Skeletal muscle satellite cell (primary cell): ENCODE results near the gene TSPYL2.

ENCODE experiments used
- H3K27me3 ChIP-seq: 2 replicates; pipeline ENCODE4 v1.7.0; 2013; ENCODE audit warnings: low read length; ENCODE audit not compliant: control insufficient read depth, insufficient read depth
- H3K36me3 ChIP-seq: 2 replicates; pipeline ENCODE4 v1.7.0; 2013; ENCODE audit warnings: mild to moderate bottlenecking, control low read depth, low read length; ENCODE audit not compliant: insufficient read depth
- H3K4me1 ChIP-seq: 2 replicates; pipeline ENCODE4 v1.7.0; 2013; ENCODE audit warnings: low read length; ENCODE audit not compliant: control insufficient read depth, insufficient read depth
- H3K4me2 ChIP-seq: 2 replicates; pipeline ENCODE4 v1.7.0; 2013; ENCODE audit warnings: mild to moderate bottlenecking, low read length
- H3K4me3 ChIP-seq: 2 replicates; pipeline ENCODE4 v1.7.0; 2013; ENCODE audit warnings: low read length
- H3K9ac ChIP-seq: 2 replicates; pipeline ENCODE4 v1.7.0; 2013; ENCODE audit warnings: mild to moderate bottlenecking, low read depth, low read length, moderate library complexity
- H3K9me3 ChIP-seq: replicated peaks from 2 replicates; pipeline ENCODE4 v1.7.0; 2013; ENCODE audit warnings: mild to moderate bottlenecking, control low read depth, low read length

TSPYL2 gene

GRCh38 chrX:53071064-53071463 is 11.1 kb upstream of the TSPYL2 start:
- no peaks in the 10 kb centered on the region for H3K36me3 ChIP-seq
- peaks cover 6% of the 10 kb centered on the region for H3K27me3 ChIP-seq
- H3K9me3 ChIP-seq, result no peaks in the 10 kb centered on the region
- H3K4me1 ChIP-seq, result peaks cover 7% of the 10 kb centered on the region
- H3K4me2 ChIP-seq, result no peak overlapping the region
- H3K9ac ChIP-seq, result no peak overlapping the region
- no peak overlapping the region for H3K4me3 ChIP-seq

- peaks cover 4% of the 10 kb centered on the region for H3K27me3 ChIP-seq
- peak overlapping the region; percentile 65 for H3K4me3 ChIP-seq
- H3K4me1 ChIP-seq, result peaks cover 7% of the 10 kb centered on the region
- H3K9ac ChIP-seq, result no peak overlapping the region
- H3K36me3 ChIP-seq, result peaks cover 3% of the 10 kb centered on the region
- peak overlapping the region; percentile 84 for H3K4me2 ChIP-seq
- H3K9me3 ChIP-seq, result no peaks in the 10 kb centered on the region
These were observed 10.4 kb upstream of the TSPYL2 start for GRCh38 chrX:53071604-53072417.

GRCh38 chrX:53072418-53073114 is 9.6 kb upstream of the TSPYL2 start:
- Histone ChIP-seq H3K4me3 (no peak overlapping the region), H3K9me3 (no peaks in the 10 kb centered on the region), H3K9ac (no peak overlapping the region), H3K4me1 (peaks cover 7% of the 10 kb centered on the region), H3K4me2 (peak overlapping the region; percentile 84), H3K27me3 (no peaks in the 10 kb centered on the region), H3K36me3 (peaks cover 4% of the 10 kb centered on the region)

- Histone ChIP-seq H3K9me3 (no peaks in the 10 kb centered on the region), H3K36me3 (peaks cover 4% of the 10 kb centered on the region), H3K9ac (no peak overlapping the region), H3K4me3 (no peak overlapping the region), H3K27me3 (no peaks in the 10 kb centered on the region), H3K4me2 (no peak overlapping the region), H3K4me1 (peaks cover 7% of the 10 kb centered on the region)
These were observed 9.0 kb upstream of the TSPYL2 start for GRCh38 chrX:53073115-53073586.

- H3K27me3 ChIP-seq, result no peaks in the 10 kb centered on the region
- H3K4me3 ChIP-seq, result no peak overlapping the region
- H3K4me2 ChIP-seq, result no peak overlapping the region
- no peaks in the 10 kb centered on the region for H3K9me3 ChIP-seq
- peaks cover 4% of the 10 kb centered on the region for H3K36me3 ChIP-seq
- peaks cover 7% of the 10 kb centered on the region for H3K4me1 ChIP-seq
- no peak overlapping the region for H3K9ac ChIP-seq
These were observed 7.2 kb upstream of the TSPYL2 start for GRCh38 chrX:53075011-53075410.

GRCh38 chrX:53076671-53077070 is 5.5 kb upstream of the TSPYL2 start:
- peaks cover 4% of the 10 kb centered on the region for H3K36me3 ChIP-seq
- no peak overlapping the region for H3K4me2 ChIP-seq
- no peak overlapping the region for H3K9ac ChIP-seq
- H3K27me3 ChIP-seq, result no peaks in the 10 kb centered on the region
- H3K4me1 ChIP-seq, result peaks cover 6% of the 10 kb centered on the region
- H3K9me3 ChIP-seq, result no peaks in the 10 kb centered on the region
- H3K4me3 ChIP-seq, result no peak overlapping the region

- Histone ChIP-seq H3K9me3 (no peaks in the 10 kb centered on the region), H3K4me3 (no peak overlapping the region), H3K4me2 (no peak overlapping the region), H3K9ac (no peak overlapping the region), H3K36me3 (peaks cover 4% of the 10 kb centered on the region), H3K27me3 (no peaks in the 10 kb centered on the region), H3K4me1 (no peaks in the 10 kb centered on the region)
These were observed 4.7 kb upstream of the TSPYL2 start for GRCh38 chrX:53077207-53078197.

GRCh38 chrX:53078943-53079342 is 3.2 kb upstream of the TSPYL2 start:
- Histone ChIP-seq H3K4me3 (no peak overlapping the region), H3K27me3 (no peaks in the 10 kb centered on the region), H3K9me3 (no peaks in the 10 kb centered on the region), H3K4me2 (no peak overlapping the region), H3K9ac (no peak overlapping the region), H3K36me3 (peaks cover 4% of the 10 kb centered on the region), H3K4me1 (peaks cover 10% of the 10 kb centered on the region)

GRCh38 chrX:53080628-53081580 is 1.3 kb upstream of the TSPYL2 start:
- Histone ChIP-seq H3K4me2 (peak overlapping the region; percentile 51), H3K9me3 (no peaks in the 10 kb centered on the region), H3K27me3 (no peaks in the 10 kb centered on the region), H3K9ac (no peak overlapping the region), H3K4me1 (peaks cover 12% of the 10 kb centered on the region), H3K4me3 (no peak overlapping the region), H3K36me3 (peaks cover 14% of the 10 kb centered on the region)

- no peaks in the 10 kb centered on the region for H3K27me3 ChIP-seq
- H3K9me3 ChIP-seq, result no peaks in the 10 kb centered on the region
- peak overlapping the region; percentile 81 for H3K9ac ChIP-seq
- H3K36me3 ChIP-seq, result peaks cover 20% of the 10 kb centered on the region
- peaks cover 12% of the 10 kb centered on the region for H3K4me1 ChIP-seq
- peak overlapping the region; percentile 93 for H3K4me2 ChIP-seq
- H3K4me3 ChIP-seq, result peak overlapping the region; percentile 78
These were observed 828 bp downstream of the TSPYL2 start for GRCh38 chrX:53082773-53083616.
